OCI-LY1 (cell line): ENCODE results near the gene SLC12A8.

Experiments
- EZH2 ChIP-seq: fragments of 200-600 bp; sonication (generic), shearing (Covaris generic); IDR thresholded peaks from 2 replicates; pipeline ENCODE4 v1.8.0; 2017; ENCODE audit warnings: borderline replicate concordance, mixed run types, mild to moderate bottlenecking, antibody characterized with exemption, low read length, moderate library complexity, mixed read lengths
- TF ChIP-seq, protein P1 (sequence below): fragments of 200-600 bp; sonication (generic), shearing (Covaris generic); IDR thresholded peaks from 2 replicates; pipeline ENCODE4 v1.5.1; 2017; ENCODE audit warnings: mild to moderate bottlenecking, antibody characterized with exemption, low read length, moderate library complexity, mixed read lengths

DNA sequence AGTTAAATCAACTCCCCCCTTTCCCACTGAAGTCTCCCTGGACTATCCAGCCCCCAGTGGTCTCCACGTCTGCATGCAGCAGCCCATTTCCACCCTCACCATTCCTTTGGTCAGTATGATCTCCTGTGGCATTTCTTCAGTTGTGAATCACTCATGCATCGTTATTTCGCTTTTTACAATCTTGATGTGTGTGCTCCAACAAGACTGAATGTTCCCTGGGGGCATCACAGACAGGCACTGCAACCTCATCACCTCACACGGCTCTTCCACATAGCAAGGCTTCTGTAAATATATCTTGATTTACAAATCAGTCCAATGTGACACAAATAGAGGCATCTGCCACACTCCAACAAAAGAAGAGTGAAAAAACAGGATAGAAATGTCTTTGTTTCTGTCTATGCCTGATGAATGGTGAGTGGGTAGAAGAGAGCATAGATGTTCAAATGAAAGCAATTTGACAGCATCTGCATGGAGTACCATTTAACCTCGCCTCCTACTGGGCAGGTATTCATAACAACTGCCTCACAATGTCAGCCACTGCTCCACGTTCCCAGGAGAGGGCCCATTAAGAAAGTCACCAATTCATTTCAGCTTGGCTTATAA is 162.0 kb downstream of the SLC12A8 start:
- no peak for TF ChIP-seq EZH2
- TF ChIP-seq, protein P1, sequence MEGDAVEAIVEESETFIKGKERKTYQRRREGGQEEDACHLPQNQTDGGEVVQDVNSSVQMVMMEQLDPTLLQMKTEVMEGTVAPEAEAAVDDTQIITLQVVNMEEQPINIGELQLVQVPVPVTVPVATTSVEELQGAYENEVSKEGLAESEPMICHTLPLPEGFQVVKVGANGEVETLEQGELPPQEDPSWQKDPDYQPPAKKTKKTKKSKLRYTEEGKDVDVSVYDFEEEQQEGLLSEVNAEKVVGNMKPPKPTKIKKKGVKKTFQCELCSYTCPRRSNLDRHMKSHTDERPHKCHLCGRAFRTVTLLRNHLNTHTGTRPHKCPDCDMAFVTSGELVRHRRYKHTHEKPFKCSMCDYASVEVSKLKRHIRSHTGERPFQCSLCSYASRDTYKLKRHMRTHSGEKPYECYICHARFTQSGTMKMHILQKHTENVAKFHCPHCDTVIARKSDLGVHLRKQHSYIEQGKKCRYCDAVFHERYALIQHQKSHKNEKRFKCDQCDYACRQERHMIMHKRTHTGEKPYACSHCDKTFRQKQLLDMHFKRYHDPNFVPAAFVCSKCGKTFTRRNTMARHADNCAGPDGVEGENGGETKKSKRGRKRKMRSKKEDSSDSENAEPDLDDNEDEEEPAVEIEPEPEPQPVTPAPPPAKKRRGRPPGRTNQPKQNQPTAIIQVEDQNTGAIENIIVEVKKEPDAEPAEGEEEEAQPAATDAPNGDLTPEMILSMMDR: no peak
